ENCODE data around the gene TRDMT1.

TRDMT1 gene

DNA sequence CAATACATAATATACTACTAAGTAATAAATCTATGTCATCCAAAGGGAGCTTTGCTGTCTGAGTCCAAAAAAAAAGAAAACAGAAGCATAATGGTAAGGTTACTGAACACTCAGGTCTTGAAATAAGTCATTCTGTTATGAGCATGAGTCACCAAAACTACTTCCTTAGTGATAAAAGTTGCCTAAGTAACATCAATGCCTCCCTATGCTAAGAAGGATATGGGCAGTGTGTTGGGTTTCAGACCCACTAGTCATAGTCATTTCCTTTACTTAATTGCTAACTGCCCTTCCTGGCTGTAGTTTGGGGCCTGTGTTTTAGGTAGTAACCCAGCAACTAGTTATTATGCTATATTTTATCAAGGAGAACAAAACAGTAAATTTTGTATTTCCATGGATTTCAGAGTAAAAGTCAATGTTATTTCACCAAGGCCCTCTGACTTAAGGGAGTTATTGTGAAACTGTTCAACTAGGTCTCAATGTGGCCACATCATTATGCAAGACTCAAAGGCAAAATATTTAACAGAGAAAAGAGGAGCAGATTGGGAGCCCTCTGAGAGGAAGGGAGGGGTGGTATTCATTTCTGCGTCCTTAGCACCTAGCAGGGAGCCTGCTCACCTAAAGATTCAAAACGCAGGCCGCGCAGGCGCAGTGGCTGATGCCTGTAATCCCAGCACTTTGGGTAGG is 14.9 kb upstream of the TRDMT1 start:
- TF ChIP-seq, protein P1, sequence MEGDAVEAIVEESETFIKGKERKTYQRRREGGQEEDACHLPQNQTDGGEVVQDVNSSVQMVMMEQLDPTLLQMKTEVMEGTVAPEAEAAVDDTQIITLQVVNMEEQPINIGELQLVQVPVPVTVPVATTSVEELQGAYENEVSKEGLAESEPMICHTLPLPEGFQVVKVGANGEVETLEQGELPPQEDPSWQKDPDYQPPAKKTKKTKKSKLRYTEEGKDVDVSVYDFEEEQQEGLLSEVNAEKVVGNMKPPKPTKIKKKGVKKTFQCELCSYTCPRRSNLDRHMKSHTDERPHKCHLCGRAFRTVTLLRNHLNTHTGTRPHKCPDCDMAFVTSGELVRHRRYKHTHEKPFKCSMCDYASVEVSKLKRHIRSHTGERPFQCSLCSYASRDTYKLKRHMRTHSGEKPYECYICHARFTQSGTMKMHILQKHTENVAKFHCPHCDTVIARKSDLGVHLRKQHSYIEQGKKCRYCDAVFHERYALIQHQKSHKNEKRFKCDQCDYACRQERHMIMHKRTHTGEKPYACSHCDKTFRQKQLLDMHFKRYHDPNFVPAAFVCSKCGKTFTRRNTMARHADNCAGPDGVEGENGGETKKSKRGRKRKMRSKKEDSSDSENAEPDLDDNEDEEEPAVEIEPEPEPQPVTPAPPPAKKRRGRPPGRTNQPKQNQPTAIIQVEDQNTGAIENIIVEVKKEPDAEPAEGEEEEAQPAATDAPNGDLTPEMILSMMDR (IDR thresholded peaks at IDR 0.05; ENCODE audit: insufficient read depth, low read depth, low read length, missing control alignments): no peak
- no peak overlapping the region for H3K4me3 ChIP-seq (ENCODE audit: low read length)
- peak; percentile 93 for DNase-seq (ENCODE audit: low read depth)

DNA sequence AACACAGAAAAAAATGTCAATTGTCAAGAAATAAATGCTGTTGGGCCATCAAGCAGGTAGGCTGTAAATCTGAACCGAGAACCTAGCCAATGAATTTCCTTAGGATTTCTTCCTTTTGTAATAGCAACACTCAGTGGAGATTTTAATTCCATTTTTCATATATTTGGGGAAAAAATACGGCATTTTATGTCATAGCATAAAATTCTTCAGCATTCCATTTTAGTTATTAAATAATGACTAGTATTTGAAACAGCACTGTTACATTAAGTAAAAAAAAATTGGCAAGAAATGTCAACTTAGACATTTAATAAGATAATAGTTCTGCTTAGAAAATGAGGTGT is 14.3 kb upstream of the TRDMT1 start:
- no peak for DNase-seq (ENCODE audit: low read depth)
- H3K4me3 ChIP-seq (ENCODE audit: low read length): no peak overlapping the region
- TF ChIP-seq, protein P1 (IDR thresholded peaks at IDR 0.05; ENCODE audit: insufficient read depth, low read depth, low read length, missing control alignments): no peak

DNA sequence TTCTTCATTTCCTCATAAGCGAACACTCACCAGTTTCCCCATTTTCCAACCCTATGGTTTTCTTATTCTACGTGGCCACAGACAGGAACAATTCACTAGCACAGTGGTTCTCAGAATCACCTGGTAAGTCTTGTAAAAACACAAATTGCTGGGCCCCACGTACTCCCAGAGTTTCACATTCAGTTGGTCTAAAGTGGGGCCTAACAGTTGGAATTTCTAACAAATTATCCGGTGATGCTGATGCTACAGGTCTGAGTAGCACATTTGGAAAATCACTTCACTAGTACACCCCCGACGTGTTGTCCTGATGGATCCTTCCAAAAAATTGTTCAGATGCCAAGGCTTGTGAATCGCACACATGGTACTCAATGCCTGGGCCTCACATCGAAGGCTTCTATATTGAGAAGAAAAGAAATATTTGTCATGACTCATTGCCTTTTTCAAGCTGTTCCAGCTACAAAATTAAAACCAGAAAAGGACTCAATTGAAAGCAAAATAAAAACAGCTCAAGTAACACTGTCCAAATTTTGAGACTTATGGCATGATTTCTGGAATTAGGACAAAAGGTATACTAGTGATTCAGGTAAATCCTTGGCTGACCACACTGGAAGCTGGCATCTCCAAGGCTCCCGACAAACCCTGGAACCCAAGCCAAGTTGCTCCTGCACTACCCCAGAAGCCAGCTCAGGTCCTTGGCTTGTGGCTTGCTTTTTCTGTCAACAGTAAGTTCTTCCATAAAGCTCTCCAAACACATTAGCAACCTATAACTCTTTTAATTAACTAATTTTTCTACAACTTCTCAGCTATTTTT is 13.7 kb upstream of the TRDMT1 start:
- TF ChIP-seq, protein P1 (IDR thresholded peaks at IDR 0.05; ENCODE audit: insufficient read depth, low read depth, low read length, missing control alignments): no peak
- no peak overlapping the region for H3K4me3 ChIP-seq (ENCODE audit: low read length)
- DNase-seq (ENCODE audit: low read depth): peak; percentile 81

DNA sequence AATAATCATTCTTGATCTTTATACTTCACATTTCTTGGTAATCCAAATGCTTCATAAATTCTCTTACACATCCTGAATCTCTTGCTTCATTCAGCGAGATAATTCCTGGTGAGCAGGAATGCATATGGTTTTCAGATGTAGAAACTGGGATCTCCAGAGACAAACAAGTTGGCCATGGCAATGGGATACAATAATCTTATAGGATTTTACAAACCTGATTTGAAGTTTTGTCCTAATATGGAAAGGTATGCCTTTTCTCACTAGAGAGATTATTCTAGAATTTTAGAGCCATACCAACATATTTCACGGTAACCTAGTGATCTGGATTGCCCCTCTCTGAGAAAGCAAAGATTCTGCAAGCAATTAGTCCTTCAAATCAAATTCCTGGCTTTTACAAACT is 13.1 kb upstream of the TRDMT1 start:
- TF ChIP-seq, protein P1 (IDR thresholded peaks at IDR 0.05; ENCODE audit: insufficient read depth, low read depth, low read length, missing control alignments): no peak
- no peak overlapping the region for H3K4me3 ChIP-seq (ENCODE audit: low read length)
- DNase-seq (ENCODE audit: low read depth): no peak

DNA sequence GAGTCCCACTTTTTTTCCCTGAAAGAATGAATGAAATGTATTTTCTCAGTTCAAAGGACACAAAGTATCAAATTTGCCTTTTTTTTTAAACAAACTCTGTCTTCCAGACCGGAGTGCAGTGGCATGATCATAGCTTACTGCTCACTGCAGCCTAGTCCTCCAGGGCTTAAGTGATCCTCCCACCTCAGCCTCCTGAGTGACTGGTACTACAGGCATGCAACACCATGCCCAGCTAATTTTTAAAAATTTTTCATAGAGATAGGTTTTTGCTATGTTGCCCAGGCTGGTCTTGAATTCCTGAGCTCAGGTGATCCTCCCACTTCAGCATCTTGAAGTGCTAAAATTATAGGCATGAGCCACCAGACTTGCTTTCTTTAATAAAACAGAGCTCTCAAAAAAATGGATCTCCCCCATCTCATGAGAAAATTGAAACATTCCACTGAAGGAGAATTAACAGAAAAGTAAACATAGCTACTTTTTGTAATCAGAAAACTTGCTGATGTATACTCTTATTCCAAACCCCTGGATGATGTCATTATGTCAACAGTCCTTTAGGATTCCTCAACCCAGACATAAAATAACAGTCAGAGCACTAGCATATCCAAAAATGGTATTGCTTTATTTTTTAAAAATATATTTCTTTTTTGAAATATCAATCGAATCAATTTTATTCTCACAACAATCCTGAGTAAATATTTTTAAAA is 12.3 kb upstream of the TRDMT1 start:
- DNase-seq (ENCODE audit: low read depth): peak; percentile 53
- TF ChIP-seq, protein P1 (IDR thresholded peaks at IDR 0.05; ENCODE audit: insufficient read depth, low read depth, low read length, missing control alignments): no peak
- no peak overlapping the region for H3K4me3 ChIP-seq (ENCODE audit: low read length)

DNA sequence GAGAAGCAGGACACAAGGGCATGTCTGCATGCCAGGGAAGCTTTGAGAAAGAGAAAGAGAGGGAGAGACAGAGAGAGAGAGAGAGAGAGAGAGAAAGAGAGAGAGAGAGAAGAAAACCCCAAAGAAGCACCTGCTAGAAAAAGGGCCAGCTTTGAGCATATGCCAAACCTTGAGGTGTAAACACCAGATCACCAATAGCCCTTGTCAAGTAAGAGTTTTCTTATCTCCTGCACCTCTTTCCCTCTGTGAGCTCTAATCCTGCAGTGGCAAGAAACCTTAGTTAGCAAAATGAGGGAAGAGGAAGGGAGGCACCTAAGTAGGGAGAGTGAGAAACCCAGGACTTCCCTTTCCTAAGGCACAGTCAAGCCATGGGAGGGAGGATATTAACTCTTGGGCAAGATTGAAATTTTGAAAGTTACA is 11.3 kb upstream of the TRDMT1 start:
- DNase-seq (ENCODE audit: low read depth): no peak
- TF ChIP-seq, protein P1 (IDR thresholded peaks at IDR 0.05; ENCODE audit: insufficient read depth, low read depth, low read length, missing control alignments): no peak
- no peak overlapping the region for H3K4me3 ChIP-seq (ENCODE audit: low read length)
